Neural cell (in vitro differentiated cells): ENCODE measurements around the gene PEMT. TPM values are rescaled to one million over a fixed set of nuclear protein-coding genes. Genes with fewer than 3 reads are reported as not detected.

ENCODE experiments used
- H2AFZ ChIP-seq: fragments of 200-600, 300-800 bp; sonication (generic), shearing (Covaris generic); 2 replicates; pipeline ENCODE4 v1.6.0; 2014; ENCODE audit warnings: low read depth, mild to moderate bottlenecking, antibody characterized with exemption, low read length, moderate library complexity
- H3F3A ChIP-seq: fragments of 200-600 bp; shearing (Covaris generic); 2 replicates; pipeline ENCODE4 v1.6.1; 2016; ENCODE audit warnings: mild to moderate bottlenecking, moderate library complexity, mixed read lengths, antibody characterized with exemption, low read length; ENCODE audit not compliant: insufficient read depth, poor library complexity, severe bottlenecking
- H3K27ac ChIP-seq: fragments of 200-600, 300-800 bp; sonication (generic), shearing (Covaris generic); 2 replicates; pipeline ENCODE4 v1.5.1; 2014; ENCODE audit warnings: mild to moderate bottlenecking, low read length, moderate library complexity
- H3K27me3 ChIP-seq: fragments of 300-800, 200-600 bp; sonication (generic), shearing (Covaris generic); 2 replicates; pipeline ENCODE4 v1.6.0; 2014; ENCODE audit warnings: mild to moderate bottlenecking, low read depth, low read length, moderate library complexity; ENCODE audit not compliant: insufficient read depth
- H3K36me3 ChIP-seq: fragments of 300-800, 200-600 bp; sonication (generic), shearing (Covaris generic); 2 replicates; pipeline ENCODE4 v1.5.1; 2014; ENCODE audit warnings: mild to moderate bottlenecking, antibody characterized with exemption, low read length, moderate library complexity; ENCODE audit not compliant: insufficient read depth
- H3K4me2 ChIP-seq: fragments of 300-800, 200-600 bp; sonication (generic), shearing (Covaris generic); 2 replicates; pipeline ENCODE4 v1.6.0; 2014; ENCODE audit warnings: mild to moderate bottlenecking, low read length
- H3K4me3 ChIP-seq: fragments of 300-800, 200-600 bp; sonication (generic), shearing (Covaris generic); 2 replicates; pipeline ENCODE4 v1.5.1; 2014; ENCODE audit warnings: mild to moderate bottlenecking, low read length, moderate library complexity
- H3K79me2 ChIP-seq: fragments of 200-600 bp; shearing (Covaris generic); replicated peaks from 2 replicates; pipeline ENCODE4 v1.6.0; 2014; ENCODE audit warnings: mild to moderate bottlenecking, low read length, moderate library complexity; ENCODE audit not compliant: insufficient read depth
- H3K9ac ChIP-seq: fragments of 300-800, 200-600 bp; sonication (generic), shearing (Covaris generic); 2 replicates; pipeline ENCODE4 v1.6.1; 2016; ENCODE audit warnings: mild to moderate bottlenecking, low read length, mixed read lengths
- H3K9me2 ChIP-seq: fragments of 200-600 bp; shearing (Covaris generic); 2 replicates; pipeline ENCODE4 v1.6.1; 2016; ENCODE audit warnings: mild to moderate bottlenecking, low read length, mixed read lengths; ENCODE audit not compliant: insufficient read depth
- H3K9me3 ChIP-seq: fragments of 200-600, 300-800 bp; sonication (generic), shearing (Covaris generic); 2 replicates; pipeline ENCODE4 v1.6.1; 2016; ENCODE audit warnings: mild to moderate bottlenecking, mixed run types, low read length, moderate library complexity, mixed read lengths
- H4K20me1 ChIP-seq: fragments of 200-600 bp; shearing (Covaris generic); 2 replicates; pipeline ENCODE4 v1.6.1; 2016; ENCODE audit warnings: mild to moderate bottlenecking, mixed run types; ENCODE audit not compliant: insufficient read depth
- CTCF ChIP-seq: fragments of 450-650 bp; IDR thresholded peaks from 2 replicates; pipeline ENCODE4 v1.5.1; 2014; ENCODE audit warnings: antibody characterized with exemption, mild to moderate bottlenecking, moderate library complexity; ENCODE audit not compliant: poor library complexity, severe bottlenecking
- EP300 ChIP-seq: fragments of 450-650 bp; conservative IDR thresholded peaks from 2 replicates; pipeline ENCODE4 v1.6.1; 2014; ENCODE audit warnings: antibody characterized with exemption, mild to moderate bottlenecking, moderate library complexity; ENCODE audit not compliant: poor library complexity, severe bottlenecking
- EZH2 ChIP-seq: fragments of 200-600, 300-800 bp; shearing (Covaris generic), sonication (generic); IDR thresholded peaks from 2 replicates; pipeline ENCODE4 v1.6.1; 2014; ENCODE audit warnings: antibody characterized with exemption, low read length, borderline replicate concordance, mild to moderate bottlenecking; ENCODE audit not compliant: insufficient read depth, poor library complexity, severe bottlenecking
- MXI1 ChIP-seq: fragments of 450-650 bp; conservative IDR thresholded peaks from 2 replicates; pipeline ENCODE4 v1.6.1; 2014; ENCODE audit warnings: antibody characterized with exemption, mild to moderate bottlenecking; ENCODE audit not compliant: poor library complexity, severe bottlenecking
- POLR2AphosphoS5 ChIP-seq: IDR thresholded peaks from 2 replicates; pipeline ENCODE4 v1.6.1; 2012
- RAD21 ChIP-seq: fragments of 450-650 bp; conservative IDR thresholded peaks from 2 replicates; pipeline ENCODE4 v1.6.1; 2014; ENCODE audit warnings: antibody characterized with exemption, mild to moderate bottlenecking, moderate library complexity
- REST ChIP-seq: IDR thresholded peaks from 2 replicates; pipeline ENCODE4 v1.6.1; 2012; ENCODE audit warnings: borderline replicate concordance
- SMC3 ChIP-seq: fragments of 450-650 bp; conservative IDR thresholded peaks from 2 replicates; pipeline ENCODE4 v1.6.1; 2014; ENCODE audit warnings: antibody characterized with exemption, mild to moderate bottlenecking, moderate library complexity; ENCODE audit not compliant: poor library complexity
- TAF1 ChIP-seq: IDR thresholded peaks from 2 replicates; pipeline ENCODE4 v1.6.1; 2012; ENCODE audit warnings: low read depth
- polyA plus RNA-seq: library from polyadenylated mRNA; depleted of rRNA; stranded (reverse); fragments of >200 nt; gene quantifications from 2 replicates; pipeline ENCODE4 v1.2.3, GENCODE V29; 2014

The PEMT gene
- polyA plus RNA-seq, 1 donor from 2014 or later, result 71.7 TPM

GRCh38 chr17:17516941-17517720 lies 74.4 kb downstream of the PEMT start:
- Histone ChIP-seq H2AFZ (no peak overlapping the region), H3K27me3 (no peaks in the 10 kb centered on the region), H3K4me2 (no peak overlapping the region), H3K9me3 (no peaks in the 10 kb centered on the region), H3F3A (no peaks in the 10 kb centered on the region), H3K9me2 (no peaks in the 10 kb centered on the region), H3K4me3 (no peak overlapping the region), H3K36me3 (no peaks in the 10 kb centered on the region), H3K79me2 (no peaks in the 10 kb centered on the region), H4K20me1 (no peaks in the 10 kb centered on the region), H3K9ac (no peak overlapping the region), H3K27ac (no peak overlapping the region)
- TF ChIP-seq EZH2, result no peak
- no peak for TF ChIP-seq RAD21
- TF ChIP-seq POLR2AphosphoS5, result no peak
- no peak for TF ChIP-seq MXI1
- TF ChIP-seq REST, result no peak
- no peak for TF ChIP-seq CTCF
- no peak for TF ChIP-seq EP300
- TF ChIP-seq SMC3, result no peak

- no peaks in the 10 kb centered on the region for H3K36me3 ChIP-seq
- no peak overlapping the region for H3K4me2 ChIP-seq
- no peaks in the 10 kb centered on the region for H3F3A ChIP-seq
- H2AFZ ChIP-seq, result no peak overlapping the region
- no peaks in the 10 kb centered on the region for H3K27me3 ChIP-seq
- TF ChIP-seq EZH2 (no peak), EP300 (no peak), RAD21 (no peak), TAF1 (no peak), SMC3 (no peak), MXI1 (no peak), REST (no peak), POLR2AphosphoS5 (no peak), CTCF (no peak)
- H3K4me3 ChIP-seq, result no peak overlapping the region
- no peak overlapping the region for H3K9ac ChIP-seq
- H4K20me1 ChIP-seq, result no peaks in the 10 kb centered on the region
- H3K27ac ChIP-seq, result no peak overlapping the region
- H3K9me3 ChIP-seq, result no peaks in the 10 kb centered on the region
- H3K9me2 ChIP-seq, result no peaks in the 10 kb centered on the region
- H3K79me2 ChIP-seq, result no peaks in the 10 kb centered on the region
These were observed 75.3 kb downstream of the PEMT start for GRCh38 chr17:17515934-17516930.
